Raji (cell line): ENCODE measurements around the gene NCAPD2.

Experiments
- POLR2A ChIP-seq: IDR thresholded peaks from 2 replicates; pipeline ENCODE4 v1.6.1; 2011; ENCODE audit warnings: low read depth, low read length, control low read depth; ENCODE audit not compliant: insufficient read depth

The NCAPD2 gene

GRCh38 chr12:6459004-6459337 is 34.9 kb upstream of the NCAPD2 start:
- TF ChIP-seq POLR2A: no peak

- TF ChIP-seq POLR2A: no peak
These were observed 33.0 kb upstream of the NCAPD2 start for GRCh38 chr12:6460751-6461371.

GRCh38 chr12:6461401-6462233 is 32.3 kb upstream of the NCAPD2 start:
- TF ChIP-seq POLR2A: peak; percentile 69

- no peak for TF ChIP-seq POLR2A
These were observed 31.5 kb upstream of the NCAPD2 start for GRCh38 chr12:6462234-6462995.

GRCh38 chr12:6463216-6463615 is 30.7 kb upstream of the NCAPD2 start:
- no peak for TF ChIP-seq POLR2A

GRCh38 chr12:6463858-6464257 is 30.0 kb upstream of the NCAPD2 start:
- no peak for TF ChIP-seq POLR2A

GRCh38 chr12:6464531-6464930 is 29.4 kb upstream of the NCAPD2 start:
- no peak for TF ChIP-seq POLR2A

- no peak for TF ChIP-seq POLR2A
These were observed 28.3 kb upstream of the NCAPD2 start for GRCh38 chr12:6465467-6466183.

GRCh38 chr12:6466184-6466573 is 27.7 kb upstream of the NCAPD2 start:
- no peak for TF ChIP-seq POLR2A

- 0 out of 2 replicates have a peak, but pooled peaks have one; percentile 18 for TF ChIP-seq POLR2A
These were observed 27.2 kb upstream of the NCAPD2 start for GRCh38 chr12:6466751-6467150.

GRCh38 chr12:6468283-6468575 is 25.7 kb upstream of the NCAPD2 start:
- no peak for TF ChIP-seq POLR2A

- no peak for TF ChIP-seq POLR2A
These were observed 24.8 kb upstream of the NCAPD2 start for GRCh38 chr12:6469092-6469491.

- no peak for TF ChIP-seq POLR2A
These were observed 24.1 kb upstream of the NCAPD2 start for GRCh38 chr12:6469609-6470374.

GRCh38 chr12:6470375-6471163 is 23.3 kb upstream of the NCAPD2 start, which contains the start of gene VAMP1:
TSS of gene VAMP1 (minus strand) at chr12:6470677. CDS start at chr12:6470531, 146 bp downstream.
- TF ChIP-seq POLR2A: peak; percentile 100
